HG02623 (cell line): ENCODE data around the gene MTHFSD.

ENCODE experiments used
- ATAC-seq: cut with Tn5 transposase; IDR thresholded peaks from one replicate; pipeline ENCODE4 v1.9.1; 2021; ENCODE audit warnings: moderate library complexity; ENCODE audit not compliant: unreplicated experiment

Gene MTHFSD

GRCh38 chr16:86570558-86571529 is 15.8 kb upstream of the MTHFSD start:
- ATAC-seq, result no peak

GRCh38 chr16:86569701-86570447 is 14.8 kb upstream of the MTHFSD start:
- no peak for ATAC-seq

GRCh38 chr16:86568677-86569623 is 13.9 kb upstream of the MTHFSD start:
- no peak for ATAC-seq

- ATAC-seq, result no peak
Measured at GRCh38 chr16:86567701-86568581, 12.9 kb upstream of the MTHFSD start.

- no peak for ATAC-seq
Measured at GRCh38 chr16:86566966-86567700, 12.1 kb upstream of the MTHFSD start.

DNA sequence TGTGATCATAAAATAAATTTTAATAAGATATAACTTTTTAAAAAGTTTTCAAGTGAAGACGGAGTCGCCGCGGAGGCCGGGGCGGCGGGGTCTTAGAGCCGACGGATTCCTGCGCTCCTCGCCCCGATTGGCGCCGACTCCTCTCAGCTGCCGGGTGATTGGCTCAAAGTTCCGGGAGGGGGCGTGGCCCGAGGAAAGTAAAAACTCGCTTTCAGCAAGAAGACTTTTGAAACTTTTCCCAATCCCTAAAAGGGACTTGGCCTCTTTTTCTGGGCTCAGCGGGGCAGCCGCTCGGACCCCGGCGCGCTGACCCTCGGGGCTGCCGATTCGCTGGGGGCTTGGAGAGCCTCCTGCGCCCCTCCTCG is 11.5 kb upstream of the MTHFSD start, which contains the start of gene FOXC2:
Gene FOXC2 (plus strand): TSS at position 229 of the 365 bp plus-strand sequence. CDS start 507 bp downstream, outside the sequence.
- ATAC-seq, result no peak

- ATAC-seq, result no peak
Measured at GRCh38 chr16:86565644-86566511, 10.8 kb upstream of the MTHFSD start.

- ATAC-seq, result no peak
Measured at GRCh38 chr16:86565181-86565631, 10.2 kb upstream of the MTHFSD start.

GRCh38 chr16:86563469-86564345 is 8.7 kb upstream of the MTHFSD start:
- ATAC-seq, result peak; percentile 75

- ATAC-seq, result no peak
Measured at GRCh38 chr16:86562356-86562755, 7.3 kb upstream of the MTHFSD start.

GRCh38 chr16:86559802-86560305 is 4.8 kb upstream of the MTHFSD start:
- no peak for ATAC-seq

- ATAC-seq, result no peak
Measured at GRCh38 chr16:86558355-86559193, 3.5 kb upstream of the MTHFSD start.

- no peak for ATAC-seq
Measured at GRCh38 chr16:86557587-86557986, 2.6 kb upstream of the MTHFSD start.

GRCh38 chr16:86556576-86556975 is 1.5 kb upstream of the MTHFSD start:
- ATAC-seq, result no peak

DNA sequence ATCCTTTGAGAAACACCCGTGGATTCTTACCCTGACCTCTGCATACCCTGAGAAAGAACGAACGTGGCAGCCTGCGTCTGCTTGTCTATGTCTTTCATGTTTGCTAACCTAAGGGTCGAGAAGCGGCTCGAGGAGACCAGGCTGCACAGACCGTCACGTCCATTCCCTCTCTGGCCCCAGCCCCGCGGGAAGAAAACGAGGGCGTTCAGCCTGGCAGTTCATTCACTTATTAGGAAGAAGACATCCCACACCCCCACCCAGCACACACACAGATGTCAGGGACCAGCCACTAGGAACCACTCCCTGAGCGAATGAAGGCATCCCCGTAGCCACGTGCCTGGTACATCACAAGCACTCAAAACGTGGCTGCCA is 655 bp upstream of the MTHFSD start:
- ATAC-seq, result no peak

GRCh38 chr16:86554599-86554916 is 477 bp downstream of the MTHFSD start:
- no peak for ATAC-seq
